ENCODE results near the gene KIAA0825.
A peak's percentile ranks its signal among the peaks of the same experiment; 100 is the strongest.

KIAA0825 gene

GRCh38 chr5:94618493-94619328 is at the start of gene KIAA0825, which contains the start of gene SLF1:
Gene KIAA0825 (minus strand): TSS chr5:94618604. CDS start chr5:94537126, 81,478 bp downstream.
Gene SLF1 (plus strand): TSS chr5:94618669. CDS start chr5:94628811, 10,142 bp downstream.
- H3K36me3 ChIP-seq (ENCODE audit: control insufficient read depth in 2 of 2, insufficient read depth in 2 of 2, low read length in 2 of 2), result no peaks in the 10 kb centered on the region
- peak within 1 kb of the TSS; percentile 81 to 97 for H3K4me3 ChIP-seq (ENCODE audit: low read length in 2 of 2)
- H3K27me3 ChIP-seq (ENCODE audit: control insufficient read depth in 2 of 2, insufficient read depth in 2 of 2, low read length in 2 of 2), result no peaks in the 10 kb centered on the region
- peak within 1 kb of the TSS; percentile 87 to 94 for H3K27ac ChIP-seq (ENCODE audit: low read depth in 2 of 2, low read length in 2 of 2)
- H3K9ac ChIP-seq (ENCODE audit: low read depth in 1 of 2, low read length in 2 of 2), result peak within 1 kb of the TSS; percentile 68 to 76
- H3K4me1 ChIP-seq (ENCODE audit: control insufficient read depth in 2 of 2, insufficient read depth in 2 of 2, low read length in 2 of 2), result peaks cover 9 to 10% of the 10 kb centered on the region in 2 donors
- H3K9me3 ChIP-seq (ENCODE audit: control insufficient read depth in 2 of 2, low read length in 2 of 2), result no peaks in the 10 kb centered on the region

GRCh38 chr5:94667937-94668336 is 49.5 kb upstream of the KIAA0825 start:
- no peaks in the 10 kb centered on the region for H3K4me1 ChIP-seq (ENCODE audit: control insufficient read depth in 2 of 2, insufficient read depth in 2 of 2, low read length in 2 of 2)
- H3K27me3 ChIP-seq (ENCODE audit: control insufficient read depth in 2 of 2, insufficient read depth in 2 of 2, low read length in 2 of 2), result no peaks in the 10 kb centered on the region
- H3K27ac ChIP-seq (ENCODE audit: low read depth in 2 of 2, low read length in 2 of 2), result no peak overlapping the region
- no peak overlapping the region for H3K9ac ChIP-seq (ENCODE audit: low read depth in 1 of 2, low read length in 2 of 2)
- H3K9me3 ChIP-seq (ENCODE audit: control insufficient read depth in 2 of 2, low read length in 2 of 2), result no peaks in the 10 kb centered on the region
- H3K36me3 ChIP-seq (ENCODE audit: control insufficient read depth in 2 of 2, insufficient read depth in 2 of 2, low read length in 2 of 2), result peaks cover 4 to 5% of the 10 kb centered on the region in 2 donors
- H3K4me3 ChIP-seq (ENCODE audit: low read length in 2 of 2), result no peak overlapping the region

GRCh38 chr5:94661086-94661485 is 42.7 kb upstream of the KIAA0825 start:
- Histone ChIP-seq H3K9me3 (ENCODE audit: control insufficient read depth in 2 of 2, low read length in 2 of 2) (no peaks in the 10 kb centered on the region), H3K36me3 (ENCODE audit: control insufficient read depth in 2 of 2, insufficient read depth in 2 of 2, low read length in 2 of 2) (peaks cover 5 to 8% of the 10 kb centered on the region in 2 donors), H3K4me3 (ENCODE audit: low read length in 2 of 2) (no peak overlapping the region), H3K27me3 (ENCODE audit: control insufficient read depth in 2 of 2, insufficient read depth in 2 of 2, low read length in 2 of 2) (no peaks in the 10 kb centered on the region), H3K4me1 (ENCODE audit: control insufficient read depth in 2 of 2, insufficient read depth in 2 of 2, low read length in 2 of 2) (no peaks in the 10 kb centered on the region), H3K27ac (ENCODE audit: low read depth in 2 of 2, low read length in 2 of 2) (no peak overlapping the region), H3K9ac (ENCODE audit: low read depth in 1 of 2, low read length in 2 of 2) (no peak overlapping the region)

GRCh38 chr5:94660506-94660905 is 42.1 kb upstream of the KIAA0825 start:
- H3K4me1 ChIP-seq (ENCODE audit: control insufficient read depth in 2 of 2, insufficient read depth in 2 of 2, low read length in 2 of 2), result no peaks in the 10 kb centered on the region
- H3K9ac ChIP-seq (ENCODE audit: low read depth in 1 of 2, low read length in 2 of 2), result no peak overlapping the region
- no peak overlapping the region for H3K4me3 ChIP-seq (ENCODE audit: low read length in 2 of 2)
- H3K27me3 ChIP-seq (ENCODE audit: control insufficient read depth in 2 of 2, insufficient read depth in 2 of 2, low read length in 2 of 2), result no peaks in the 10 kb centered on the region
- no peaks in the 10 kb centered on the region for H3K9me3 ChIP-seq (ENCODE audit: control insufficient read depth in 2 of 2, low read length in 2 of 2)
- no peak overlapping the region for H3K27ac ChIP-seq (ENCODE audit: low read depth in 2 of 2, low read length in 2 of 2)
- H3K36me3 ChIP-seq (ENCODE audit: control insufficient read depth in 2 of 2, insufficient read depth in 2 of 2, low read length in 2 of 2), result peaks cover 5 to 8% of the 10 kb centered on the region in 2 donors

- Histone ChIP-seq H3K27me3 (ENCODE audit: control insufficient read depth in 2 of 2, insufficient read depth in 2 of 2, low read length in 2 of 2) (no peaks in the 10 kb centered on the region), H3K36me3 (ENCODE audit: control insufficient read depth in 2 of 2, insufficient read depth in 2 of 2, low read length in 2 of 2) (peaks cover 4 to 6% of the 10 kb centered on the region in 2 donors), H3K27ac (ENCODE audit: low read depth in 2 of 2, low read length in 2 of 2) (no peak overlapping the region), H3K9me3 (ENCODE audit: control insufficient read depth in 2 of 2, low read length in 2 of 2) (no peaks in the 10 kb centered on the region), H3K4me3 (ENCODE audit: low read length in 2 of 2) (no peak overlapping the region), H3K9ac (ENCODE audit: low read depth in 1 of 2, low read length in 2 of 2) (no peak overlapping the region), H3K4me1 (ENCODE audit: control insufficient read depth in 2 of 2, insufficient read depth in 2 of 2, low read length in 2 of 2) (no peaks in the 10 kb centered on the region)
These were observed 39.9 kb upstream of the KIAA0825 start for GRCh38 chr5:94658272-94658671.

GRCh38 chr5:94649874-94650273 is 31.5 kb upstream of the KIAA0825 start:
- H3K9ac ChIP-seq (ENCODE audit: low read depth in 1 of 2, low read length in 2 of 2), result no peak overlapping the region
- H3K27me3 ChIP-seq (ENCODE audit: control insufficient read depth in 2 of 2, insufficient read depth in 2 of 2, low read length in 2 of 2), result no peaks in the 10 kb centered on the region
- H3K4me1 ChIP-seq (ENCODE audit: control insufficient read depth in 2 of 2, insufficient read depth in 2 of 2, low read length in 2 of 2), result no peaks in the 10 kb centered on the region
- H3K36me3 ChIP-seq (ENCODE audit: control insufficient read depth in 2 of 2, insufficient read depth in 2 of 2, low read length in 2 of 2), result peaks cover 0 to 1% of the 10 kb centered on the region in 2 donors
- H3K4me3 ChIP-seq (ENCODE audit: low read length in 2 of 2), result peak overlapping the region in 1 of 2 donors; percentile 27
- no peaks in the 10 kb centered on the region for H3K9me3 ChIP-seq (ENCODE audit: control insufficient read depth in 2 of 2, low read length in 2 of 2)
- H3K27ac ChIP-seq (ENCODE audit: low read depth in 2 of 2, low read length in 2 of 2), result no peak overlapping the region

- H3K27ac ChIP-seq (ENCODE audit: low read depth in 2 of 2, low read length in 2 of 2), result no peak overlapping the region
- no peaks in the 10 kb centered on the region for H3K36me3 ChIP-seq (ENCODE audit: control insufficient read depth in 2 of 2, insufficient read depth in 2 of 2, low read length in 2 of 2)
- no peaks in the 10 kb centered on the region for H3K9me3 ChIP-seq (ENCODE audit: control insufficient read depth in 2 of 2, low read length in 2 of 2)
- H3K4me1 ChIP-seq (ENCODE audit: control insufficient read depth in 2 of 2, insufficient read depth in 2 of 2, low read length in 2 of 2), result no peaks in the 10 kb centered on the region
- no peak overlapping the region for H3K9ac ChIP-seq (ENCODE audit: low read depth in 1 of 2, low read length in 2 of 2)
- H3K27me3 ChIP-seq (ENCODE audit: control insufficient read depth in 2 of 2, insufficient read depth in 2 of 2, low read length in 2 of 2), result no peaks in the 10 kb centered on the region
- no peak overlapping the region for H3K4me3 ChIP-seq (ENCODE audit: low read length in 2 of 2)
These were observed 28.4 kb upstream of the KIAA0825 start for GRCh38 chr5:94646758-94647157.

GRCh38 chr5:94645053-94645452 is 26.6 kb upstream of the KIAA0825 start:
- H3K27ac ChIP-seq (ENCODE audit: low read depth in 2 of 2, low read length in 2 of 2), result no peak overlapping the region
- no peaks in the 10 kb centered on the region for H3K36me3 ChIP-seq (ENCODE audit: control insufficient read depth in 2 of 2, insufficient read depth in 2 of 2, low read length in 2 of 2)
- no peak overlapping the region for H3K4me3 ChIP-seq (ENCODE audit: low read length in 2 of 2)
- no peaks in the 10 kb centered on the region for H3K9me3 ChIP-seq (ENCODE audit: control insufficient read depth in 2 of 2, low read length in 2 of 2)
- H3K27me3 ChIP-seq (ENCODE audit: control insufficient read depth in 2 of 2, insufficient read depth in 2 of 2, low read length in 2 of 2), result no peaks in the 10 kb centered on the region
- no peak overlapping the region for H3K9ac ChIP-seq (ENCODE audit: low read depth in 1 of 2, low read length in 2 of 2)
- no peaks in the 10 kb centered on the region for H3K4me1 ChIP-seq (ENCODE audit: control insufficient read depth in 2 of 2, insufficient read depth in 2 of 2, low read length in 2 of 2)

GRCh38 chr5:94640176-94640575 is 21.8 kb upstream of the KIAA0825 start:
- Histone ChIP-seq H3K4me3 (ENCODE audit: low read length in 2 of 2) (no peak overlapping the region), H3K9me3 (ENCODE audit: control insufficient read depth in 2 of 2, low read length in 2 of 2) (peaks cover 0 to 3% of the 10 kb centered on the region in 2 donors), H3K27me3 (ENCODE audit: control insufficient read depth in 2 of 2, insufficient read depth in 2 of 2, low read length in 2 of 2) (no peaks in the 10 kb centered on the region), H3K27ac (ENCODE audit: low read depth in 2 of 2, low read length in 2 of 2) (no peak overlapping the region), H3K4me1 (ENCODE audit: control insufficient read depth in 2 of 2, insufficient read depth in 2 of 2, low read length in 2 of 2) (no peaks in the 10 kb centered on the region), H3K36me3 (ENCODE audit: control insufficient read depth in 2 of 2, insufficient read depth in 2 of 2, low read length in 2 of 2) (peaks cover 0 to 4% of the 10 kb centered on the region in 2 donors), H3K9ac (ENCODE audit: low read depth in 1 of 2, low read length in 2 of 2) (no peak overlapping the region)

GRCh38 chr5:94632024-94632423 is 13.6 kb upstream of the KIAA0825 start:
- H3K27me3 ChIP-seq (ENCODE audit: control insufficient read depth in 2 of 2, insufficient read depth in 2 of 2, low read length in 2 of 2), result no peaks in the 10 kb centered on the region
- H3K36me3 ChIP-seq (ENCODE audit: control insufficient read depth in 2 of 2, insufficient read depth in 2 of 2, low read length in 2 of 2), result peaks cover 0 to 4% of the 10 kb centered on the region in 2 donors
- H3K9ac ChIP-seq (ENCODE audit: low read depth in 1 of 2, low read length in 2 of 2), result no peak overlapping the region
- H3K4me1 ChIP-seq (ENCODE audit: control insufficient read depth in 2 of 2, insufficient read depth in 2 of 2, low read length in 2 of 2), result no peaks in the 10 kb centered on the region
- H3K4me3 ChIP-seq (ENCODE audit: low read length in 2 of 2), result no peak overlapping the region
- H3K9me3 ChIP-seq (ENCODE audit: control insufficient read depth in 2 of 2, low read length in 2 of 2), result no peaks in the 10 kb centered on the region
- H3K27ac ChIP-seq (ENCODE audit: low read depth in 2 of 2, low read length in 2 of 2), result no peak overlapping the region
